Muscle of leg (tissue), 11 donors: ENCODE results near the gene SNX14. TPM values are rescaled to one million over a fixed set of nuclear protein-coding genes. Genes with fewer than 3 reads are reported as not detected.
A peak's percentile ranks its signal among the peaks of the same experiment; 100 is the strongest.

ENCODE experiments used
- DNase-seq: peaks from one replicate; pipeline ENCODE4 v3.0.0; 2013
- H3K27ac ChIP-seq: one replicate; pipeline ENCODE4 v1.5.1; 2013; ENCODE audit warnings: mild to moderate bottlenecking, low read length, control low read depth
- H3K27me3 ChIP-seq: one replicate; pipeline ENCODE4 v1.6.1; 2013; ENCODE audit warnings: low read length; ENCODE audit not compliant: control insufficient read depth, insufficient read depth
- H3K36me3 ChIP-seq: one replicate; pipeline ENCODE4 v1.6.1; 2013; ENCODE audit warnings: low read length; ENCODE audit not compliant: control insufficient read depth, insufficient read depth
- H3K4me1 ChIP-seq: one replicate; pipeline ENCODE4 v1.6.1; 2013; ENCODE audit warnings: low read length; ENCODE audit not compliant: control insufficient read depth, insufficient read depth
- H3K4me3 ChIP-seq: one replicate; pipeline ENCODE4 v1.5.1; 2013; ENCODE audit warnings: low read length, control low read depth
- H3K9me3 ChIP-seq: replicated peaks from 2 replicates; pipeline ENCODE4 v1.6.1; 2013; ENCODE audit warnings: low read depth, low read length; ENCODE audit not compliant: control insufficient read depth
- WGBS: methylation state at CpG from one replicate; pipeline ENCODE4 v1.1.5; 2013; ENCODE audit warnings: missing lambda C conversion rate; ENCODE audit not compliant: insufficient coverage; 5-methylcytosine and 5-hydroxymethylcytosine counted together
- polyA plus RNA-seq, 8 donors: library from polyadenylated mRNA; unstranded; fragments of 120-200 nt; gene quantifications; one replicate each; pipeline versions ENCODE4 v1.2.1 to v1.2.3, GENCODE V29; 2013; ENCODE audit warnings: inconsistent platforms in 1 of 8, low replicate concordance in 1 of 8; ENCODE audit not compliant: insufficient read length in 8 of 8, insufficient read depth in 1 of 8
- total RNA-seq: library from RNA; stranded (reverse); fragments of 120-200 nt; gene quantifications from one replicate; pipeline ENCODE4 v1.2.4, GENCODE V29; 2013

SNX14 gene
- total and polyA plus RNA-seq, 9 donors: 37.8 to 54.5 (median 46.8) TPM

DNA sequence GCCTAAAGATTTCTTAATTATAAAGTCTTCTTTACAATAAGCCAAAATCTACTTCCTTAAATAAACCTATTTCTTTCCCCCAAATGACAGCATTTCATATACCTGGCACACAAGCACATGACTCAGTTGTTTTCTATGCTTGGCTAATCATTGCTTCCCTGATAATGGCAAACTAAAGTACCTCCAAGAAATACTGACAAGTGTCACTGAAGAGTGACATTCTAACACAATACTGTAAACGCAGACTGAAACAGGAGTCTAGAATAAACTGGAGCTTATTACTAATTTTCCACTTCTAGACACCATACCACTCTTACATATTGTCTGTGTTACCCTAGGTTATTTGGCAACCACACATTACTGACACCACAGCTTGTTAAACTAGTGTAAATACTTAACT, 34.7 kb upstream of the SNX14 start:
- H3K27me3 ChIP-seq: no peaks in the 10 kb centered on the region
- DNase-seq: no peak
- H3K36me3 ChIP-seq: peaks cover 40% of the 10 kb centered on the region
- no CpG with 5 or more reads among the region's 1 CpG for WGBS
- no peak overlapping the region for H3K4me3 ChIP-seq
- no peak overlapping the region for H3K27ac ChIP-seq
- no peaks in the 10 kb centered on the region for H3K4me1 ChIP-seq
- H3K9me3 ChIP-seq: no peaks in the 10 kb centered on the region

- no peak for DNase-seq
- Histone ChIP-seq H3K4me1 (no peaks in the 10 kb centered on the region), H3K4me3 (no peak overlapping the region), H3K36me3 (peaks cover 48% of the 10 kb centered on the region), H3K27me3 (no peaks in the 10 kb centered on the region), H3K27ac (no peak overlapping the region), H3K9me3 (no peaks in the 10 kb centered on the region)
- WGBS: no CpG with 5 or more reads among the region's 2 CpGs
These were observed 26.6 kb upstream of the SNX14 start for GRCh38 chr6:85620308-85620707.

DNA sequence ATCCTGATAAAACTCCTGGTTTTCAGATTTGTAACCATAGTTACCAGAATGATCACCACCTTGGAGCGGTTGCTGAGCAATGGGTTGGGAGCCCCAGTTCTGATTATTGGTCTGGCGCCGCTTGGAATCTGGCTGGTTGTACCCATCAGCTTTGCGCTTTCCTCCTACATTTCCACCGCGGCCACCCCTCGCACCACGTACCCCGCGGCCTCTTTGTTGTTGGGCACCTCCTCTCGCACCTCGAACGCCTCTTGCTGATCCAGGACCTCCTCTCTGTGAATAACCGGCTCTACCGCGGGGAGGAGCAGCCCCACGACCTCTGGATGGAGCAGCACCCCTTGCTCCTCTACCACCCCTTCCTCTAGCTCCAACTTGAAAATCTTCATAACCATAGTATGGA, 21.1 kb upstream of the SNX14 start:
- DNase-seq: no peak
- no peak overlapping the region for H3K27ac ChIP-seq
- no peaks in the 10 kb centered on the region for H3K27me3 ChIP-seq
- H3K9me3 ChIP-seq: no peaks in the 10 kb centered on the region
- no peaks in the 10 kb centered on the region for H3K4me1 ChIP-seq
- 97% methylated on average over 13 of the region's 17 CpGs for WGBS
- no peak overlapping the region for H3K4me3 ChIP-seq
- peaks cover 46% of the 10 kb centered on the region for H3K36me3 ChIP-seq

DNA sequence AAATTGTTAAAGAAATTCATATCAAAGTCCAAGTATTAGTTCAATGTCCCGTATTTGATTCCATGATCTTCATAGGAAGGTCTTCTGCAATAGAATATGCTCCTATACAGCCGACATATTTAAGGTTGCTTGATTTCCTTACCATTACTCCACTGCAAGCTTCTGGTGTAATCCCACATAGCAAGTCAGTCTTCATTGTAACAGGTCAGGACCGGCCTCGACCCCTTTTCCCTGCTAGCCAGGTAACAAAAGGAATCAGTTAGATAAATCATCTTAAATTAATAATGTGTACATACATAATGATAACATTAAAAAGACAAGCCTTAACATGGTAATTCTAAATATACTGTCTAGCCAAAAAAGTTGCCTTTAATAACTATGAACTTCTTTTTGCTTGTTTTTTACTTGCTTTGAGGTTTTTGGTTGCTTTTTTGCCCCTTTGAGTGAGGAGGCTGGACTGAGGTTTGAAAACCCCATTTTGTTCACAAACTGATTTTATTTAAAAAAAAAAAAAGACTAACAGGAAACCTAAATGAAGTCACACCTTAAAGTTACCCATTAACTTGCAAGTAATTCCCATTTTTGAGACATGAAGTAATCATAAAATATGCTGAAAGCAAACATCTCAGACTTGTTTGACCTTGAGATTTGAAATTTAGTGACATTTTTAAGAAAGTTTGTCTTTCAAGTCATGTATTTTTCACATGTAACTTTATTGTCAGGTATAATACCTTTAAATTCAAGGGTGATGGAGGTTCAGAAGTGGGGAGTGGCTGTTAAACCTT, 19.2 kb upstream of the SNX14 start:
- no peaks in the 10 kb centered on the region for H3K4me1 ChIP-seq
- no peak for DNase-seq
- H3K27ac ChIP-seq: no peak overlapping the region
- H3K9me3 ChIP-seq: no peaks in the 10 kb centered on the region
- H3K4me3 ChIP-seq: no peak overlapping the region
- H3K36me3 ChIP-seq: peaks cover 37% of the 10 kb centered on the region
- no peaks in the 10 kb centered on the region for H3K27me3 ChIP-seq
- no CpG with 5 or more reads among the region's 4 CpGs for WGBS

DNA sequence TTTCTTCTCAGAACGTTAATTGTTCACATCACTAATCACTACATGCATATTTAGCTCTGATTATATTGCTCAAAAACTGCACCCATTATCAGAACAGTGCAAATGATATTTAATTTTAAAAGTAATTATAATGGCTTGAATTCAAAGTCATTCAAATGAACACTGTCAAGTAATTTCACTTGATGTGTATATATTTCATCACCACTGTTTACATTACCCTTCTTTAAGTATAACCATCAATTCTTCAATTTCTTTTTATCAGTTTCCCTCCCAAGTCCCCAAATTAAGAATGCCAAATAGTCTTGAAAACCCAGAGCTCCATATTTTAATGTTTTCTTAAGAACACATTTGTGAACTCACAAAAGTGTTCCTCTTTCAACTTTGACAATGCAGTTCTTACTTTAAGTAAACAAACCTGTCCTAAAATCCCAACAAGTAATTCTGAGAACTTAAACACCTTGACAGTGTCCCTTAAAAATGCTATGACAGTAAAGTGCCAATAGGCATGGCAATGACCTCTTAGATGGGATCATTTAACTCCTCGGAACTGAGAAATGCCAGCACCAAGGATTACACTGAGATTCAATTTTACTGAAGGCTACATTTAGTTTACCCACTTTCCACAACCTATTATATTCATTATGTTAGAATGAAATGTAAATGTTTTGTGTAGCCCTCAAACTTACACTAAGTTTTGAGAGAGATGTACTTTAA, 16.7 kb upstream of the SNX14 start:
- H3K36me3 ChIP-seq: peaks cover 26% of the 10 kb centered on the region
- no peaks in the 10 kb centered on the region for H3K9me3 ChIP-seq
- H3K27me3 ChIP-seq: no peaks in the 10 kb centered on the region
- WGBS: no CpG with 5 or more reads among the region's 2 CpGs
- DNase-seq: no peak
- H3K4me3 ChIP-seq: no peak overlapping the region
- H3K4me1 ChIP-seq: no peaks in the 10 kb centered on the region
- H3K27ac ChIP-seq: no peak overlapping the region

DNA sequence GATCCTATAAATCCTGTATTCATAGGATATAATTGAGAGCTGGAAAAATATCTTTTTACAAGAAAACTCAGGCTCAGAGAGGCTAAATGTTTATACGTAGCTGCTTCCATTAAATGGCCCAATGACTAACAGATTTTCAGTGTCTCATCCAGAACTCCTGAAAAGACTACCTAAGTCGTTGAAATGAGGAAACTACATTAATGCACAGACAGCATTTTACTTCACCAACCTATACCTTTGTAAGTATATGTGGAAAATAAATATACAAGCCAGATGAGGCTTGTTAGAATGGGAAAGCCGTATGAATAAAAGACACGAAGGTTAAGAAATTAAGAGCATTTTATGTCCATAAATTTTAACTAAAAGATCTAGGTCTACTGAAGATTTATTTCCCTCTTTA, 8.4 kb upstream of the SNX14 start:
- no CpG with 5 or more reads among the region's 4 CpGs for WGBS
- Histone ChIP-seq H3K4me1 (no peaks in the 10 kb centered on the region), H3K36me3 (no peaks in the 10 kb centered on the region), H3K4me3 (no peak overlapping the region), H3K9me3 (no peaks in the 10 kb centered on the region), H3K27ac (no peak overlapping the region), H3K27me3 (no peaks in the 10 kb centered on the region)
- peak; percentile 23 for DNase-seq

DNA sequence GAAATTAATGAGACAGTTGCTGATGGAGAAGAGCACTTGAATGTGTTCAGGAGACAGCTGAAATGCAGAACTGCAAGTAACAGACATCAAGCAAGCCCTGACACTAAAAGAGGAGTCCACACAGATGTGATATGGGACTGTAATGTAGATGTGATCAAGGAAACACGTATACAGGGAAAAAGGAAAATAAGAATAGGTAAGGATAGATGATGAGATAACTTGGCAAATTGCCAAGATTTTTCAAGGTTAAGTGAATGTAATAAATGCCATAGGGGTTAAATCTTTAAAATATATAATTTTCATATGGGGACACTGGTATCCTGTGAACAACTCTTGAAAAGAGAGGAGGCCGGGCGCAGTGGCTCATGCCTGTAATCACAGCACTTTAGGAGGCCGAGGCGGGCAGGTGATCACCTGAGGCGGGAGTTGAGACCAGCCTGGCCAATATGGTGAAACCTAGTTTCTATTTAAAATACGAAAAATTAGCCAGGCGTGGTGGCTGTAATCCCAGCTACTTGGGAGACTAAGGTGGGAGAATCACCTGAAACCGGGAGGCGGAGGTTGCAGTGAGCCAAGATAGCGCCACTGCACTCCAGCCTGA, 7.2 kb upstream of the SNX14 start:
- Histone ChIP-seq H3K27me3 (no peaks in the 10 kb centered on the region), H3K9me3 (no peaks in the 10 kb centered on the region), H3K4me3 (no peak overlapping the region), H3K27ac (no peak overlapping the region), H3K4me1 (no peaks in the 10 kb centered on the region), H3K36me3 (no peaks in the 10 kb centered on the region)
- no peak for DNase-seq
- 90% methylated on average over 7 of the region's 11 CpGs for WGBS

DNA sequence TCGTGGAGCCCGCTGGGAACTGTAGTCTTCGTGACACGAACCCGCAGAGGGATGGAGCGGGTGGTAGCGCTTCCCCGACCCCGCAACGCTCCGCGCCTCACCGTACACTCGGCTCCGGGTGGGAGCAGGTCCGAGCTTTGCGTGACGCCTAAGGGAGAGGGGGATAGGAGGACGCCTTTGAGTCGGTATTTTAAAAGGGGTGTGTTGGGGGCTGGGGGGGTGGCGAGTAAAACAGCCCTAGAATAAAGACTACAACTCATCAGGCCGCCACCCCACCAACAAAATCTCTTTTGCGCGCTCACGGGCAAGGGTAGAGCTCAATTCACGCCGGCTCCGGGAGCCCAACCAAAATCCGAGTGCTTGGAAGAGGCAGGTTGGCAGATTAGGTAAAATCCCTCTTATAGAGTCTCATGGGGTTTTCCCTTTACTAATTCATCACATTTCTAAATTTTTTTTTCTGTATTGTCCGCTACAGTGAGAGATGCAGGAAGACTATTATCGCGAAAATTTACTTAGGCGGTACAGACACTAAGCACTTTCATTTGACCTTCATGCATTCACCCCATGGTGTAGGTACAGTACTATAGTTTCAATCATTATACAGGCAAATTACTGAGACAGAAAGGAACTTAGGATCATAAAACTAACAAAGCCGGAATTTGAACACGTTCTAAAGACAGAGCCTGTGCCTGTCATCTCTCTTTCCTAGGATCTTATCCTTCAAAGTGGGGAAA, 706 bp upstream of the SNX14 start:
- Histone ChIP-seq H3K27me3 (no peaks in the 10 kb centered on the region), H3K4me3 (peak overlapping the region; percentile 87), H3K4me1 (peaks cover 5% of the 10 kb centered on the region), H3K36me3 (no peaks in the 10 kb centered on the region), H3K9me3 (no peaks in the 10 kb centered on the region), H3K27ac (peak overlapping the region; percentile 97)
- DNase-seq: peak; percentile 60
- WGBS: 0% methylated on average over 7 of the region's 35 CpGs

- Histone ChIP-seq H3K4me1 (peaks cover 5% of the 10 kb centered on the region), H3K27me3 (no peaks in the 10 kb centered on the region), H3K27ac (no peak overlapping the region), H3K9me3 (peaks cover 4% of the 10 kb centered on the region), H3K36me3 (no peaks in the 10 kb centered on the region), H3K4me3 (no peak overlapping the region)
- no peak for DNase-seq
- no CpG with 5 or more reads among the region's 1 CpG for WGBS
These were observed 1.6 kb downstream of the SNX14 start for GRCh38 chr6:85592033-85592432.

DNA sequence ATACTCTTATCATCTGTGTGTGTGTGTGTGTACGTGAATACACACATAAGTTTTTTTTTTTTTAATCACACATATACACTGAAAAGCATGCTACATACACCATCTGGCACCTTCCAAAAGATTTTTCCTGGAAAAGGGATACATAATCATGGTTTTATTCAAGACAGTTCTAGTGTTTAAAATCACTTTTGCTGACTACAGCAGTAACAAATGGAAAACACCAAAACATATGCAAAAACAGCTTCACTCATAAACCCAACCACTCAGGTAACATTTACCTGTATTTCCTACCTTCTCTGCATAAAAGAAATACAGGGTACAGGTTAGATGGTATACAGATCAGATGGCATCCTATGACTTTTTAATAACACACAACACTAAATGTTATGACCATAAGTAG, 2.5 kb downstream of the SNX14 start:
- no peak overlapping the region for H3K4me3 ChIP-seq
- no peak overlapping the region for H3K27ac ChIP-seq
- no peaks in the 10 kb centered on the region for H3K27me3 ChIP-seq
- H3K36me3 ChIP-seq: no peaks in the 10 kb centered on the region
- H3K9me3 ChIP-seq: peaks cover 4% of the 10 kb centered on the region
- WGBS: no CpG with 5 or more reads among the region's 1 CpG
- H3K4me1 ChIP-seq: peaks cover 5% of the 10 kb centered on the region
- no peak for DNase-seq
